Mucosa of descending colon (tissue), 3 donors: Measurements from ENCODE around the gene TRO. TPM values are rescaled to one million over a fixed set of nuclear protein-coding genes. Genes with fewer than 3 reads are reported as not detected.

Experiments used
- ATAC-seq: fragments of 200-7000 bp; cut with Tn5 transposase; one replicate; pipeline ENCODE4 v1.9.1; 2020; ENCODE audit warnings: mild to moderate bottlenecking, moderate library complexity
- DNase-seq, 3 donors: peaks; one replicate each; pipeline ENCODE4 v3.0.0-alpha.2; 2020
- H3K36me3 ChIP-seq: fragments of 200-600 bp; one replicate; pipeline ENCODE4 v1.8.0; 2021; ENCODE audit warnings: low read depth, mild to moderate bottlenecking
- H3K4me1 ChIP-seq: fragments of 200-600 bp; one replicate; pipeline ENCODE4 v1.8.0; 2021; ENCODE audit warnings: low read depth, mild to moderate bottlenecking
- H3K4me3 ChIP-seq: fragments of 200-600 bp; one replicate; pipeline ENCODE4 v1.8.0; 2021; ENCODE audit warnings: mild to moderate bottlenecking
- H3K9me3 ChIP-seq: fragments of 200-600 bp; one replicate; pipeline ENCODE4 v1.8.0; 2021; ENCODE audit warnings: mild to moderate bottlenecking
- CTCF ChIP-seq: fragments of 200-600 bp; IDR thresholded peaks from one replicate; pipeline ENCODE4 v1.8.0; 2022; ENCODE audit warnings: antibody characterized with exemption, mild to moderate bottlenecking
- intact Hi-C, 2 donors: fragments of 100-400 bp; cut with DNase I in 1 of 2; cut with micrococcal nuclease in 1 of 2; formaldehyde crosslinking; loops; one replicate each; pipeline versions ENCODE4 v1.11.0 to v1.11.1; 2022; cut with DNase I, micrococcal nuclease
- total RNA-seq, 3 donors: library from RNA; stranded (reverse); fragmentation: NEBNext Ultra II Directional in 2 of 3; extraction: Animal tissue kit (Norgen Biotek cat#: 25700) in 2 of 3; gene quantifications; one replicate each; pipeline versions ENCODE4 v1.2.1 to v1.2.4, GENCODE V29; 2021 to 2023
- donor health status: DM: no; HTN: no; CAD: no; lungs with moderate emphysema.
- donor health status: DM: no; HTN: no; CAD: no.
- donor health status: DM: no; HTN: yes; CAD: no.

The TRO gene
- total RNA-seq, 3 donors from 2014 or later: 0.67 to 7.2 (median 2.1) TPM

GRCh38 chrX:54935306-54935705 is 14.7 kb downstream of the TRO start:
- no peak for DNase-seq

GRCh38 chrX:54937416-54937815 is 16.8 kb downstream of the TRO start:
- H3K4me1 ChIP-seq: no peaks in the 10 kb centered on the region

More at GRCh38 chrX:54935306-54935705, 14.7 kb downstream of the TRO start:
- H3K4me1 ChIP-seq: no peaks in the 10 kb centered on the region
- H3K36me3 ChIP-seq: no peaks in the 10 kb centered on the region
- H3K4me3 ChIP-seq: no peak overlapping the region
- no peak for TF ChIP-seq CTCF
- H3K9me3 ChIP-seq: no peaks in the 10 kb centered on the region
- intact Hi-C loops: no loop called here
- no peak for ATAC-seq

GRCh38 chrX:54944816-54945215 is 24.2 kb downstream of the TRO start:
- Histone ChIP-seq H3K36me3 (no peaks in the 10 kb centered on the region), H3K4me3 (no peak overlapping the region), H3K9me3 (no peaks in the 10 kb centered on the region), H3K4me1 (no peaks in the 10 kb centered on the region)
- ATAC-seq (no peak), DNase-seq (no peak)
- intact Hi-C loops: no loop called here
- TF ChIP-seq CTCF: no peak

More at GRCh38 chrX:54937416-54937815, 16.8 kb downstream of the TRO start:
- H3K36me3 ChIP-seq: no peaks in the 10 kb centered on the region
- H3K9me3 ChIP-seq: no peaks in the 10 kb centered on the region
- ATAC-seq: no peak
- intact Hi-C loops: no loop called here
- DNase-seq: no peak
- no peak for TF ChIP-seq CTCF
- no peak overlapping the region for H3K4me3 ChIP-seq

GRCh38 chrX:54945224-54945623 is 24.6 kb downstream of the TRO start:
- ATAC-seq (no peak), DNase-seq (no peak)
- Histone ChIP-seq H3K9me3 (no peaks in the 10 kb centered on the region), H3K4me3 (no peak overlapping the region), H3K36me3 (no peaks in the 10 kb centered on the region), H3K4me1 (no peaks in the 10 kb centered on the region)
- intact Hi-C loops: no loop called here
- no peak for TF ChIP-seq CTCF

GRCh38 chrX:54950730-54951375 is 30.2 kb downstream of the TRO start:
- no peak for TF ChIP-seq CTCF
- no peaks in the 10 kb centered on the region for H3K36me3 ChIP-seq
- ATAC-seq (no peak), DNase-seq (no peak)
- no peaks in the 10 kb centered on the region for H3K4me1 ChIP-seq
- no peaks in the 10 kb centered on the region for H3K9me3 ChIP-seq
- intact Hi-C loops: no loop called here
- H3K4me3 ChIP-seq: no peak overlapping the region

- DNase-seq: no peak
- no peak for ATAC-seq
- Histone ChIP-seq H3K9me3 (no peaks in the 10 kb centered on the region), H3K36me3 (no peaks in the 10 kb centered on the region), H3K4me3 (no peak overlapping the region), H3K4me1 (no peaks in the 10 kb centered on the region)
- intact Hi-C loops: no loop called here
- TF ChIP-seq CTCF: no peak
Observed at GRCh38 chrX:54961750-54962149, 41.1 kb downstream of the TRO start.
